NT2/D1 (cell line): ENCODE measurements around the gene NOX3.

Source experiments
- SUZ12 ChIP-seq: IDR thresholded peaks from 2 replicates; pipeline ENCODE4 v1.6.1; 2011; ENCODE audit not compliant: insufficient read length, insufficient read depth; ENCODE audit errors: extremely low read depth
- ZNF274 ChIP-seq: IDR thresholded peaks from 2 replicates; pipeline ENCODE4 v1.6.1; 2011; ENCODE audit warnings: mild to moderate bottlenecking, low read depth, low read length

- no peak for TF ChIP-seq SUZ12
- no peak for TF ChIP-seq ZNF274
These were observed 41.6 kb upstream of the NOX3 start for GRCh38 chr6:155497273-155497672.
